ENCODE data around the gene DBF4B.

DNA sequence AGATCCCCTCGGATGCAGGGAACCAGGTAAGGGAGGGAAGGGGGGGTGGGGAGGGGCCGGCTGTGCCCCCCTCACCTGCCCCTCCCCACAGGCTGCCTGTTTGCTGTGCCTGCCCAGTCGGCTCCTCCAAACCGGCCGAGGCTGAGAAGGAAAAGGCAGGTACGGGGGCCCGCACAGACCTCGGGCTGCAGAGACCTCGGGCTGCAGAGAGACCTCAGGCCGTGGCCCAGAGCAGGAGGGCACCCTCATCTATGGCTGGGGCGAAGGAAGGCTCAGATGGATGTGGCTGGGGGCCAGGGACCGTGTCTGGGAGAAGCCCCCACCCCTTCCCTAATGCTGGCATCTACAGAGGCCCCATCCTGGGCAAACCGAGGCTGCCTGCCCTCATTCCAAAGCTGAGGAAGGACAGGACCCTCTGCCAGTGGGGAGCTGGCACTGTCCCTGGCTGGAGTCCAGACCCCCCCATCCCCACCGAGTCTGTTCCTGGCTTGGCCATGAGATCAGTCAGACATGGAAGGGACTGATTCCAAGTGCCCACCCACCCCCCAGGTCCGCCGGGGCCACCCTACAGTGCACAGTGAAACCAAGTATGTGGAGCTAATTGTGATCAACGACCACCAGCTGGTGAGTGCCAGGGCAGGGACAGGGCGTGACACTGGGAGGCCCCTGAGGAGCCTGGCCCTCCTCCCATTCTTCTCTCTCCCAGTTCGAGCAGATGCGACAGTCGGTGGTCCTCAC lies 64.0 kb downstream of the DBF4B start:
- TF ChIP-seq, protein P1, sequence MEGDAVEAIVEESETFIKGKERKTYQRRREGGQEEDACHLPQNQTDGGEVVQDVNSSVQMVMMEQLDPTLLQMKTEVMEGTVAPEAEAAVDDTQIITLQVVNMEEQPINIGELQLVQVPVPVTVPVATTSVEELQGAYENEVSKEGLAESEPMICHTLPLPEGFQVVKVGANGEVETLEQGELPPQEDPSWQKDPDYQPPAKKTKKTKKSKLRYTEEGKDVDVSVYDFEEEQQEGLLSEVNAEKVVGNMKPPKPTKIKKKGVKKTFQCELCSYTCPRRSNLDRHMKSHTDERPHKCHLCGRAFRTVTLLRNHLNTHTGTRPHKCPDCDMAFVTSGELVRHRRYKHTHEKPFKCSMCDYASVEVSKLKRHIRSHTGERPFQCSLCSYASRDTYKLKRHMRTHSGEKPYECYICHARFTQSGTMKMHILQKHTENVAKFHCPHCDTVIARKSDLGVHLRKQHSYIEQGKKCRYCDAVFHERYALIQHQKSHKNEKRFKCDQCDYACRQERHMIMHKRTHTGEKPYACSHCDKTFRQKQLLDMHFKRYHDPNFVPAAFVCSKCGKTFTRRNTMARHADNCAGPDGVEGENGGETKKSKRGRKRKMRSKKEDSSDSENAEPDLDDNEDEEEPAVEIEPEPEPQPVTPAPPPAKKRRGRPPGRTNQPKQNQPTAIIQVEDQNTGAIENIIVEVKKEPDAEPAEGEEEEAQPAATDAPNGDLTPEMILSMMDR (IDR thresholded peaks at IDR 0.05; ENCODE audit: low read depth, low read length, missing input control): no peak
- TF ChIP-seq, protein P2, sequence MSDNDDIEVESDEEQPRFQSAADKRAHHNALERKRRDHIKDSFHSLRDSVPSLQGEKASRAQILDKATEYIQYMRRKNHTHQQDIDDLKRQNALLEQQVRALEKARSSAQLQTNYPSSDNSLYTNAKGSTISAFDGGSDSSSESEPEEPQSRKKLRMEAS (IDR thresholded peaks at IDR 0.05): no peak
- TF ChIP-seq RAD21 (IDR thresholded peaks at IDR 0.05) (no peak), SP1 (IDR thresholded peaks at IDR 0.05) (no peak), TAF1 (conservative IDR thresholded peaks at IDR 0.05) (no peak), RXRA (IDR thresholded peaks at IDR 0.05) (no peak), YY1 (IDR thresholded peaks at IDR 0.05) (no peak), GABPA (IDR thresholded peaks at IDR 0.05 in 1 of 2, conservative IDR thresholded peaks at IDR 0.05 in 1 of 2) (no peak), JUND (IDR thresholded peaks at IDR 0.05) (no peak), FOXA1 (IDR thresholded peaks at IDR 0.05) (no peak), EGR1 (IDR thresholded peaks at IDR 0.05; ENCODE audit: low read depth in 2 of 2) (no peak)
- TF ChIP-seq, protein P3, sequence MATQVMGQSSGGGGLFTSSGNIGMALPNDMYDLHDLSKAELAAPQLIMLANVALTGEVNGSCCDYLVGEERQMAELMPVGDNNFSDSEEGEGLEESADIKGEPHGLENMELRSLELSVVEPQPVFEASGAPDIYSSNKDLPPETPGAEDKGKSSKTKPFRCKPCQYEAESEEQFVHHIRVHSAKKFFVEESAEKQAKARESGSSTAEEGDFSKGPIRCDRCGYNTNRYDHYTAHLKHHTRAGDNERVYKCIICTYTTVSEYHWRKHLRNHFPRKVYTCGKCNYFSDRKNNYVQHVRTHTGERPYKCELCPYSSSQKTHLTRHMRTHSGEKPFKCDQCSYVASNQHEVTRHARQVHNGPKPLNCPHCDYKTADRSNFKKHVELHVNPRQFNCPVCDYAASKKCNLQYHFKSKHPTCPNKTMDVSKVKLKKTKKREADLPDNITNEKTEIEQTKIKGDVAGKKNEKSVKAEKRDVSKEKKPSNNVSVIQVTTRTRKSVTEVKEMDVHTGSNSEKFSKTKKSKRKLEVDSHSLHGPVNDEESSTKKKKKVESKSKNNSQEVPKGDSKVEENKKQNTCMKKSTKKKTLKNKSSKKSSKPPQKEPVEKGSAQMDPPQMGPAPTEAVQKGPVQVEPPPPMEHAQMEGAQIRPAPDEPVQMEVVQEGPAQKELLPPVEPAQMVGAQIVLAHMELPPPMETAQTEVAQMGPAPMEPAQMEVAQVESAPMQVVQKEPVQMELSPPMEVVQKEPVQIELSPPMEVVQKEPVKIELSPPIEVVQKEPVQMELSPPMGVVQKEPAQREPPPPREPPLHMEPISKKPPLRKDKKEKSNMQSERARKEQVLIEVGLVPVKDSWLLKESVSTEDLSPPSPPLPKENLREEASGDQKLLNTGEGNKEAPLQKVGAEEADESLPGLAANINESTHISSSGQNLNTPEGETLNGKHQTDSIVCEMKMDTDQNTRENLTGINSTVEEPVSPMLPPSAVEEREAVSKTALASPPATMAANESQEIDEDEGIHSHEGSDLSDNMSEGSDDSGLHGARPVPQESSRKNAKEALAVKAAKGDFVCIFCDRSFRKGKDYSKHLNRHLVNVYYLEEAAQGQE (IDR thresholded peaks at IDR 0.05): no peak
- TF ChIP-seq, protein P4, sequence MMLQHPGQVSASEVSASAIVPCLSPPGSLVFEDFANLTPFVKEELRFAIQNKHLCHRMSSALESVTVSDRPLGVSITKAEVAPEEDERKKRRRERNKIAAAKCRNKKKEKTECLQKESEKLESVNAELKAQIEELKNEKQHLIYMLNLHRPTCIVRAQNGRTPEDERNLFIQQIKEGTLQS (IDR thresholded peaks at IDR 0.05): no peak
- TF ChIP-seq, protein P5, sequence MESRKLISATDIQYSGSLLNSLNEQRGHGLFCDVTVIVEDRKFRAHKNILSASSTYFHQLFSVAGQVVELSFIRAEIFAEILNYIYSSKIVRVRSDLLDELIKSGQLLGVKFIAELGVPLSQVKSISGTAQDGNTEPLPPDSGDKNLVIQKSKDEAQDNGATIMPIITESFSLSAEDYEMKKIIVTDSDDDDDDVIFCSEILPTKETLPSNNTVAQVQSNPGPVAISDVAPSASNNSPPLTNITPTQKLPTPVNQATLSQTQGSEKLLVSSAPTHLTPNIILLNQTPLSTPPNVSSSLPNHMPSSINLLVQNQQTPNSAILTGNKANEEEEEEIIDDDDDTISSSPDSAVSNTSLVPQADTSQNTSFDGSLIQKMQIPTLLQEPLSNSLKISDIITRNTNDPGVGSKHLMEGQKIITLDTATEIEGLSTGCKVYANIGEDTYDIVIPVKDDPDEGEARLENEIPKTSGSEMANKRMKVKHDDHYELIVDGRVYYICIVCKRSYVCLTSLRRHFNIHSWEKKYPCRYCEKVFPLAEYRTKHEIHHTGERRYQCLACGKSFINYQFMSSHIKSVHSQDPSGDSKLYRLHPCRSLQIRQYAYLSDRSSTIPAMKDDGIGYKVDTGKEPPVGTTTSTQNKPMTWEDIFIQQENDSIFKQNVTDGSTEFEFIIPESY (IDR thresholded peaks at IDR 0.05): no peak

Data from liver (tissue), 3 donors.